HEK293 (cell line): ENCODE results near the gene POU2AF3.

Experiments
- REST ChIP-seq: fragments of 450-650 bp; formaldehyde crosslinking; IDR thresholded peaks from 2 replicates; pipeline ENCODE4 v1.5.1; 2016; ENCODE audit warnings: missing biosample characterization, missing genetic modification characterization
- ZBTB44 ChIP-seq: fragments of 450-650 bp; IDR thresholded peaks from 2 replicates; pipeline ENCODE4 v1.5.1; 2018; ENCODE audit warnings: missing biosample characterization, mild to moderate bottlenecking, missing genetic modification characterization
- ZEB2 ChIP-seq: fragments of 450-650 bp; formaldehyde crosslinking; IDR thresholded peaks from 2 replicates; pipeline ENCODE4 v1.5.1; 2016; ENCODE audit warnings: missing biosample characterization, missing genetic modification characterization
- TF ChIP-seq, protein P1 (sequence below): fragments of 450-650 bp; formaldehyde crosslinking; IDR thresholded peaks from 2 replicates; pipeline ENCODE4 v1.5.1; 2016; ENCODE audit warnings: missing biosample characterization, missing genetic modification characterization

DNA sequence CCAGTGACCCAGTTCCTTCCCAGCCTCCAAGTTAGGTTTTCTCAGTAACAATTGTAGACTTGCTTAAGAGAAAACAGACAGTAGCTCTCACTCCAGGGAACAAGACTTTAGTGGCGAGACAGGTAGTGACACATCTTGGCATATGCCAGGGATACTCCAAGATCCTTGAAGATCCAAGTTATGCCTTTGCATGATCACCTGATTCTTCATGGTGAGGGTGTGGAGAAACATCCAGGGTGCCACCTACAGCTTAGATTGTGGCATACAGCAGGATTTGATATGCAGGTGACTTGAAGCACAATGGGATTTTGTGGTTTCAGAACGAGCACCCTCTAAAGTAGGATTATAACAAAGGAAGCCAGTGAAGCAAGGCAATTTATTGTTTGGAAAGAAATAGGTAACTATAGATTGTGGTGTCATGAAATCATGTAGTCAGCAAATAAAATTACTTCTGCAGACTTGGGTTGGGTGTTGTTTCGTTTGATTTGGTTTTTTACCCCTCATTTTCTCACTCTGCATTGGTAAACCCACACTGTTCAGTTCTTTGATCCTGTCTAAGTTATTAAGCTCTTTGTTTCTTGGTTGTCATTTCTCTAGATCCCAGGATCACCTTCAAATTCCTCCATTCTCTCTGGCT lies 9.2 kb downstream of the POU2AF3 start:
- TF ChIP-seq, protein P1, sequence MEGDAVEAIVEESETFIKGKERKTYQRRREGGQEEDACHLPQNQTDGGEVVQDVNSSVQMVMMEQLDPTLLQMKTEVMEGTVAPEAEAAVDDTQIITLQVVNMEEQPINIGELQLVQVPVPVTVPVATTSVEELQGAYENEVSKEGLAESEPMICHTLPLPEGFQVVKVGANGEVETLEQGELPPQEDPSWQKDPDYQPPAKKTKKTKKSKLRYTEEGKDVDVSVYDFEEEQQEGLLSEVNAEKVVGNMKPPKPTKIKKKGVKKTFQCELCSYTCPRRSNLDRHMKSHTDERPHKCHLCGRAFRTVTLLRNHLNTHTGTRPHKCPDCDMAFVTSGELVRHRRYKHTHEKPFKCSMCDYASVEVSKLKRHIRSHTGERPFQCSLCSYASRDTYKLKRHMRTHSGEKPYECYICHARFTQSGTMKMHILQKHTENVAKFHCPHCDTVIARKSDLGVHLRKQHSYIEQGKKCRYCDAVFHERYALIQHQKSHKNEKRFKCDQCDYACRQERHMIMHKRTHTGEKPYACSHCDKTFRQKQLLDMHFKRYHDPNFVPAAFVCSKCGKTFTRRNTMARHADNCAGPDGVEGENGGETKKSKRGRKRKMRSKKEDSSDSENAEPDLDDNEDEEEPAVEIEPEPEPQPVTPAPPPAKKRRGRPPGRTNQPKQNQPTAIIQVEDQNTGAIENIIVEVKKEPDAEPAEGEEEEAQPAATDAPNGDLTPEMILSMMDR (tag by site-specific recombination), result no peak
- TF ChIP-seq ZBTB44, result no peak
- TF ChIP-seq REST (tag by site-specific recombination), result no peak
- no peak for TF ChIP-seq ZEB2 (tag by site-specific recombination)
